GM12878 (cell line): ENCODE data around the gene GCNT3. TPM values are rescaled to one million over a fixed set of nuclear protein-coding genes. Genes with fewer than 3 reads are reported as not detected.

Experiments used
- ATAC-seq: fragments of 200-7000 bp; cut with Tn5 transposase; 3 replicates; pipeline ENCODE4 v1.9.1; 2020; ENCODE audit warnings: mild to moderate bottlenecking, moderate library complexity
- BruUV-seq: library from RNA; stranded (reverse); fragments of 400-500 nt; replicated peaks from 2 replicates; lab custom pipeline; 2021; lab: Mats Ljungman, UMichigan
- CTCF ChIA-PET: fragments of 300-600 bp; sonication (Branson Sonifier 250); formaldehyde crosslinking; extraction: SDS; loops from one replicate; lab custom pipeline; 2021; ENCODE audit warnings: inconsistent platforms; lab: Yijun Ruan, JAX
- POLR2A ChIA-PET: fragments of 350-600 bp; formaldehyde crosslinking; extraction: SDS; loops from one replicate; lab custom pipeline; 2021; ENCODE audit warnings: inconsistent platforms; lab: Charles Lee
- RAD21 ChIA-PET: fragments of 300-600 bp; sonication (Branson Sonifier 250); formaldehyde crosslinking; loops from one replicate; lab custom pipeline; 2023; ENCODE audit warnings: antibody characterized with exemption; ENCODE audit not compliant: unreplicated experiment; lab: Charles Lee
- SMC1A ChIA-PET: fragments of 300-600 bp; sonication (Branson Sonifier 250); formaldehyde crosslinking; loops from one replicate; lab custom pipeline; 2023; ENCODE audit not compliant: unreplicated experiment, uncharacterized antibody; lab: Charles Lee
- DNase-seq: peaks from one replicate; pipeline ENCODE4 v3.0.0-alpha.2; 2011; ENCODE audit warnings: low read depth, low spot score
- FAIRE-seq: peaks from 3 replicates; lab custom pipeline; 2011; peaks lifted over from hg19 to GRCh38; lab: Jason Lieb, UNC
- H2AFZ ChIP-seq: 2 replicates; pipeline ENCODE4 v1.6.0; 2011; ENCODE audit warnings: low read depth, low read length, control low read depth; ENCODE audit not compliant: control insufficient read depth
- H3K27ac ChIP-seq: 2 replicates; pipeline ENCODE4 v1.5.1; 2011; ENCODE audit warnings: control low read depth; ENCODE audit not compliant: control insufficient read depth, insufficient read depth
- H3K27me3 ChIP-seq, 2 experiments: replicated peaks in 1 of 2; 2 replicates each; pipeline versions ENCODE4 v1.6.0 to v1.6.1; 2011; ENCODE audit warnings: low read length in 1 of 2; ENCODE audit not compliant: control insufficient read depth in 2 of 2, insufficient read depth in 2 of 2
- H3K36me3 ChIP-seq, 2 experiments: 2 replicates each; pipeline ENCODE4 v1.5.1; 2011; ENCODE audit warnings: low read length in 1 of 2; ENCODE audit not compliant: control insufficient read depth in 2 of 2, insufficient read depth in 2 of 2
- H3K4me1 ChIP-seq: 2 replicates; pipeline ENCODE4 v1.6.1; 2011; ENCODE audit warnings: mild to moderate bottlenecking, low read length, moderate library complexity, mixed read lengths; ENCODE audit not compliant: control insufficient read depth, insufficient read depth
- H3K4me2 ChIP-seq: 2 replicates; pipeline ENCODE4 v1.6.0; 2011; ENCODE audit warnings: control low read depth; ENCODE audit not compliant: control insufficient read depth, insufficient read depth
- H3K4me3 ChIP-seq: fragments of 200-600 bp; sonication (generic); 2 replicates; pipeline ENCODE4 v1.5.1; 2016
- H3K79me2 ChIP-seq: 2 replicates; pipeline ENCODE4 v1.6.0; 2011; ENCODE audit warnings: low read length; ENCODE audit not compliant: control insufficient read depth, insufficient read depth
- H3K9ac ChIP-seq: 2 replicates; pipeline ENCODE4 v1.8.0; 2011; ENCODE audit warnings: low read length, control low read depth, mixed read lengths; ENCODE audit not compliant: control insufficient read depth, insufficient read depth
- H3K9me3 ChIP-seq: replicated peaks from 3 replicates; pipeline ENCODE4 v1.5.1; 2011; ENCODE audit warnings: mild to moderate bottlenecking, low read length; ENCODE audit not compliant: control insufficient read depth, insufficient read depth
- H4K20me1 ChIP-seq: 2 replicates; pipeline ENCODE4 v1.6.0; 2011; ENCODE audit not compliant: control insufficient read depth, insufficient read depth
- CBX5 ChIP-seq: sonication (generic); IDR thresholded peaks from 2 replicates; pipeline ENCODE4 v1.6.1; 2016; ENCODE audit warnings: low read depth, moderate library complexity, mild to moderate bottlenecking, inconsistent platforms
- IRF5 ChIP-seq: fragments of 450-650 bp; IDR thresholded peaks from 2 replicates; pipeline ENCODE4 v1.6.1; 2017; ENCODE audit warnings: borderline replicate concordance
- JUND ChIP-seq: IDR thresholded peaks from 2 replicates; pipeline ENCODE4 v1.6.1; 2012; ENCODE audit warnings: low read depth, mild to moderate bottlenecking, low read length, improper control_type of control experiment, moderate library complexity
- MYB ChIP-seq: fragments of 150-350 bp; IDR thresholded peaks from 2 replicates; pipeline ENCODE4 v1.6.1; 2014; ENCODE audit warnings: mild to moderate bottlenecking, low read depth, low read length, borderline replicate concordance
- NKRF ChIP-seq: fragments of 450-650 bp; conservative IDR thresholded peaks from 2 replicates; pipeline ENCODE4 v1.6.1; 2017; ENCODE audit warnings: mild to moderate bottlenecking, moderate library complexity
- RB1 ChIP-seq: fragments of 450-650 bp; formaldehyde crosslinking; IDR thresholded peaks from 2 replicates; pipeline ENCODE4 v1.6.1; 2017; ENCODE audit warnings: mild to moderate bottlenecking, borderline replicate concordance
- RELB ChIP-seq: fragments of 450-650 bp; IDR thresholded peaks from 2 replicates; pipeline ENCODE4 v1.6.1; 2017; ENCODE audit warnings: low read depth, mild to moderate bottlenecking, moderate library complexity
- REST ChIP-seq: IDR thresholded peaks from 2 replicates; pipeline ENCODE4 v1.6.1; 2012; ENCODE audit warnings: mild to moderate bottlenecking, low read depth, low read length
- TARDBP ChIP-seq: IDR thresholded peaks from 2 replicates; pipeline ENCODE4 v1.6.1; 2016; ENCODE audit warnings: borderline replicate concordance
- ZBTB11 ChIP-seq: fragments of 450-650 bp; formaldehyde crosslinking; IDR thresholded peaks from 2 replicates; pipeline ENCODE4 v1.5.0; 2022; ENCODE audit warnings: mild to moderate bottlenecking, missing genetic modification characterization
- WGBS: methylation state at CpG from one replicate; pipeline ENCODE4 v1.1.6; 2016; ENCODE audit warnings: low lambda C conversion rate; ENCODE audit not compliant: insufficient replicate concordance, insufficient coverage; ENCODE audit errors: missing lambda C conversion rate; 5-methylcytosine and 5-hydroxymethylcytosine counted together
- in situ Hi-C: fragments of 300-500 bp; cut with MboI; formaldehyde crosslinking; loops from 9 replicates; pipeline ENCODE4 v1.14.3; 2018; ENCODE audit warnings: mixed read lengths
- intact Hi-C: fragments of 100-400 bp; cut with micrococcal nuclease; formaldehyde crosslinking; loops from one replicate; pipeline ENCODE4 v1.14.2; 2022; ENCODE audit not compliant: unreplicated experiment
- polyA plus RNA-seq, 11 experiments: library from polyadenylated mRNA; depleted of rRNA in 4 of 11; unstranded in 6 of 11; stranded (reverse) in 5 of 11; fragments of >200 nt; fragmentation: Nextera tagmentation in 4 of 11; fragmentation: Illumina TruSeq in 1 of 11; extraction: Ambion mirVana in 4 of 11; extraction: Trizol in 1 of 11; gene quantifications; 1 replicate in 1 of 11; 2 replicates in 10 of 11; pipeline versions ENCODE4 v1.2.1 to v1.2.3, GENCODE V29; 2011 to 2016; ENCODE audit warnings: inconsistent platforms in 2 of 11, missing spikeins in 2 of 11, low read depth in 1 of 11
- total RNA-seq, 4 experiments: library from RNA; depleted of rRNA in 3 of 4; stranded (reverse); fragments of >200 nt in 3 of 4; fragmentation: Illumina TruSeq in 1 of 4; extraction: Trizol in 1 of 4; gene quantifications; 2 replicates each; pipeline versions ENCODE4 v1.2.1 to v1.2.3, GENCODE V29; 2013 to 2021

Gene GCNT3
- total and polyA plus RNA-seq, 10 of the 15 experiments (the other 5 are each of a cell fraction or from before 2014, with no cell fraction given) = 0.03 to 0.53 (median 0.25) TPM; not detected in 2

GRCh38 chr15:59642351-59642750 lies 30.8 kb downstream of the GCNT3 start (continued):
- TF ChIP-seq CBX5 = no peak
- no peak for TF ChIP-seq RELB
- no peak for TF ChIP-seq IRF5
- TF ChIP-seq TARDBP = no peak
- TF ChIP-seq ZBTB11 = no peak

GRCh38 chr15:59644756-59645155 lies 33.2 kb downstream of the GCNT3 start:
- ChIA-PET RAD21 (no interaction called here), POLR2A (no interaction called here), CTCF (interaction anchor here (1.1 to 10.5 kb wide), 4 partner anchors 9 to 112 kb away, joined by 3 to 71 read pairs (median 5); no protein-coding TSS in a partner anchor), SMC1A (interaction anchor here (0.9 to 1.9 kb wide), 4 partner anchors 9 to 112 kb away, joined by 3 to 6 read pairs (median 4); partner anchors contain the start of gene GTF2A2)
- Histone ChIP-seq H3K36me3 (peaks cover 1 to 30% of the 10 kb centered on the region in 2 experiments), H4K20me1 (no peaks in the 10 kb centered on the region), H2AFZ (no peak overlapping the region), H3K4me3 (no peak overlapping the region), H3K4me2 (no peak overlapping the region), H3K79me2 (no peaks in the 10 kb centered on the region), H3K9me3 (no peaks in the 10 kb centered on the region), H3K4me1 (no peaks in the 10 kb centered on the region), H3K27me3 (no peaks in the 10 kb centered on the region), H3K27ac (no peak overlapping the region), H3K9ac (no peak overlapping the region)
- FAIRE-seq (no peak), DNase-seq (no peak), ATAC-seq (no peak)
- intact Hi-C loops = no loop called here
- 73% methylated on average over 4 of the region's 4 CpGs for WGBS
- BruUV-seq = no TSS peak
- in situ Hi-C loops = no loop called here
- TF ChIP-seq JUND (no peak), REST (no peak), NKRF (no peak), MYB (no peak), RB1 (no peak)
